H9 (cell line): Measurements from ENCODE around the gene SLC28A3. TPM values are rescaled to one million over a fixed set of nuclear protein-coding genes. Genes with fewer than 3 reads are reported as not detected.

Source experiments
- DNase-seq: peaks from one replicate; pipeline ENCODE4 v3.0.0-alpha.2; 2017
- H2AFZ ChIP-seq: one replicate; pipeline ENCODE4 v1.6.1; 2013; ENCODE audit warnings: mild to moderate bottlenecking, low read length, control low read depth, moderate library complexity
- H2AK5ac ChIP-seq: 2 replicates; pipeline ENCODE4 v1.6.1; 2013; ENCODE audit warnings: low read length, control low read depth, mixed read lengths; ENCODE audit not compliant: insufficient read length
- H2BK120ac ChIP-seq: one replicate; pipeline ENCODE4 v1.6.1; 2013; ENCODE audit warnings: low read depth, mild to moderate bottlenecking, low read length, control low read depth, inconsistent platforms; ENCODE audit not compliant: poor library complexity, severe bottlenecking
- H2BK12ac ChIP-seq: 2 replicates; pipeline ENCODE4 v1.6.1; 2013; ENCODE audit warnings: low read length, control low read depth, mixed read lengths, low read depth; ENCODE audit not compliant: insufficient read length
- H2BK15ac ChIP-seq: 2 replicates; pipeline ENCODE4 v1.6.1; 2013; ENCODE audit warnings: low read depth, low read length, control low read depth
- H2BK20ac ChIP-seq: one replicate; pipeline ENCODE4 v1.6.1; 2013; ENCODE audit warnings: low read depth, mild to moderate bottlenecking, low read length, control low read depth, inconsistent platforms; ENCODE audit not compliant: poor library complexity, severe bottlenecking
- H2BK5ac ChIP-seq: 2 replicates; pipeline ENCODE4 v1.6.1; 2013; ENCODE audit warnings: low read length, control low read depth, mixed read lengths; ENCODE audit not compliant: insufficient read length
- H3K14ac ChIP-seq: 2 replicates; pipeline ENCODE4 v1.6.1; 2013; ENCODE audit warnings: low read length, control low read depth; ENCODE audit not compliant: insufficient read depth
- H3K18ac ChIP-seq: 2 replicates; pipeline ENCODE4 v1.6.1; 2013; ENCODE audit warnings: low read depth, mild to moderate bottlenecking, mixed read lengths, low read length, control low read depth; ENCODE audit not compliant: insufficient read length
- H3K23ac ChIP-seq: 2 replicates; pipeline ENCODE4 v1.6.1; 2013; ENCODE audit warnings: low read length, control low read depth, mixed read lengths, low read depth; ENCODE audit not compliant: insufficient read length
- H3K23me2 ChIP-seq: 2 replicates; pipeline ENCODE4 v1.6.1; 2013; ENCODE audit warnings: low read depth, mild to moderate bottlenecking, mixed read lengths, low read length, control low read depth; ENCODE audit not compliant: insufficient read length, poor library complexity, severe bottlenecking
- H3K27ac ChIP-seq: 2 replicates; pipeline ENCODE4 v1.5.1; 2013; ENCODE audit warnings: low read length, control low read depth, mixed read lengths, low read depth; ENCODE audit not compliant: insufficient read length
- H3K27me3 ChIP-seq: 2 replicates; pipeline ENCODE4 v1.6.1; 2013; ENCODE audit warnings: low read length, control low read depth, inconsistent platforms; ENCODE audit not compliant: insufficient read depth
- H3K4ac ChIP-seq: 2 replicates; pipeline ENCODE4 v1.6.1; 2013; ENCODE audit warnings: low read depth, mild to moderate bottlenecking, control low read depth, inconsistent platforms, low read length, moderate library complexity
- H3K4me1 ChIP-seq: 2 replicates; pipeline ENCODE4 v1.6.1; 2013; ENCODE audit warnings: low read length, control low read depth, inconsistent platforms; ENCODE audit not compliant: insufficient read depth
- H3K4me2 ChIP-seq: 2 replicates; pipeline ENCODE4 v1.6.1; 2013; ENCODE audit warnings: low read length, control low read depth, mixed read lengths; ENCODE audit not compliant: insufficient read length, insufficient read depth
- H3K56ac ChIP-seq: 2 replicates; pipeline ENCODE4 v1.6.1; 2013; ENCODE audit warnings: low read depth, mild to moderate bottlenecking, mixed read lengths, low read length, control low read depth; ENCODE audit not compliant: insufficient read length
- H3K79me1 ChIP-seq: 2 replicates; pipeline ENCODE4 v1.6.1; 2013; ENCODE audit warnings: low read depth, mild to moderate bottlenecking, moderate library complexity, low read length, control low read depth, inconsistent platforms; ENCODE audit not compliant: insufficient read depth, poor library complexity, severe bottlenecking
- H3K79me2 ChIP-seq: 2 replicates; pipeline ENCODE4 v1.6.1; 2013; ENCODE audit warnings: low read length, control low read depth, inconsistent platforms; ENCODE audit not compliant: insufficient read depth
- H3K9ac ChIP-seq: 2 replicates; pipeline ENCODE4 v1.6.1; 2013; ENCODE audit warnings: low read length, control low read depth, mixed read lengths; ENCODE audit not compliant: insufficient read length; ENCODE audit errors: extremely low read depth
- H3K9me3 ChIP-seq: one replicate; pipeline ENCODE4 v1.6.1; 2013; ENCODE audit warnings: low read depth, low read length, inconsistent platforms; ENCODE audit not compliant: control insufficient read depth
- H3T11ph ChIP-seq: one replicate; pipeline ENCODE4 v1.6.1; 2013; ENCODE audit warnings: mild to moderate bottlenecking, low read length, control low read depth, inconsistent platforms
- H4K20me1 ChIP-seq: one replicate; pipeline ENCODE4 v1.6.1; 2013; ENCODE audit not compliant: control insufficient read depth, insufficient read length, insufficient read depth
- H4K5ac ChIP-seq: 2 replicates; pipeline ENCODE4 v1.6.1; 2013; ENCODE audit warnings: low read depth, mild to moderate bottlenecking, mixed read lengths, low read length, control low read depth; ENCODE audit not compliant: insufficient read length
- H4K8ac ChIP-seq: replicated peaks from 2 replicates; pipeline ENCODE4 v1.6.1; 2013; ENCODE audit warnings: low read length, control low read depth, mixed read lengths, low read depth; ENCODE audit not compliant: insufficient read length
- H4K91ac ChIP-seq: 2 replicates; pipeline ENCODE4 v1.6.1; 2013; ENCODE audit warnings: low read depth, mild to moderate bottlenecking, moderate library complexity, mixed read lengths, low read length, control low read depth; ENCODE audit not compliant: insufficient read length
- H3K27ac Mint-ChIP-seq, 3 experiments: 2 replicates in 2 of 3; 3 replicates in 1 of 3; pipeline ENCODE4 v1.8.0; 2020 to 2021; ENCODE audit warnings: mixed read lengths in 3 of 3, mild to moderate bottlenecking in 1 of 3, moderate library complexity in 1 of 3
- H3K27me3 Mint-ChIP-seq: 2 replicates; pipeline ENCODE4 v1.8.0; 2021; ENCODE audit warnings: low read depth, mild to moderate bottlenecking, moderate library complexity, mixed read lengths
- H3K36me3 Mint-ChIP-seq, 3 experiments: 2 replicates in 2 of 3; 3 replicates in 1 of 3; pipeline ENCODE4 v1.8.0; 2020 to 2021; ENCODE audit warnings: low read depth in 3 of 3, mixed read lengths in 3 of 3; ENCODE audit not compliant: insufficient read depth in 1 of 3
- H3K4me1 Mint-ChIP-seq, 2 experiments: 2 replicates each; pipeline ENCODE4 v1.8.0; 2020; ENCODE audit warnings: mixed read lengths in 2 of 2
- H3K4me3 Mint-ChIP-seq, 2 experiments: 2 replicates in 1 of 2; 3 replicates in 1 of 2; pipeline ENCODE4 v1.8.0; 2020 to 2021; ENCODE audit warnings: mild to moderate bottlenecking in 2 of 2, mixed read lengths in 2 of 2, moderate library complexity in 1 of 2
- H3K9me3 Mint-ChIP-seq, 2 experiments: 2 replicates in 1 of 2; 3 replicates in 1 of 2; pipeline ENCODE4 v1.8.0; 2020; ENCODE audit warnings: mild to moderate bottlenecking in 2 of 2, mixed read lengths in 2 of 2, moderate library complexity in 1 of 2
- WGBS: extraction: QIAGEN DNeasy Blood & Tissue Kit; methylation state at CpG from one replicate; pipeline ENCODE4 v1.1.7; 2013; ENCODE audit warnings: missing lambda C conversion rate, low lambda C conversion rate, mixed read lengths; ENCODE audit not compliant: insufficient read length; ENCODE audit errors: extremely low coverage; 5-methylcytosine and 5-hydroxymethylcytosine counted together
- total RNA-seq: library from RNA; stranded (reverse); gene quantifications from 2 replicates; pipeline ENCODE4 v1.2.1, GENCODE V29; 2021
- TF ChIP-seq, protein P1 (sequence below): fragments of 200-600 bp; sonication (generic); conservative IDR thresholded peaks from 3 replicates; pipeline ENCODE4 v1.8.0; 2021; ENCODE audit warnings: antibody characterized with exemption, mild to moderate bottlenecking

SLC28A3 gene
- total RNA-seq, 1 experiment from 2014 or later, result not detected

DNA sequence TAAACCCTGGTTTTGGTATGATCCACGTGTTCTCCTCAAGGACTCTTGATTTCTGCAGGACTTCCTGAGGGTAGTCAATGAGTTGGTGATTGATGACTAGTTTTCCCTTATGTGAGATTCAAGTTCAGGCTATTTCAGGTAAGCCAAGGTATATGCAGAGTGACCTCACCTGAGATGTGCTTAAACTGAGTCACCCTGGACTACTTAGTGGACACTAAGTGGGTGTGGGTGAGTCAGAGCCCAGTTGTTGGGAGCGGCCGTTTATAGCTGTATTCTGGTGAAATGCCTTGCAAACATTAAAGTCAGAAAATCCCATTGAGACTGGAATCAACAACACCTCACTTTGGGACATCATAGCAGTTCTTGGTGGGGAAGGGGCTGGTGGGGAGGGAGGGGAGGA lies 62.9 kb downstream of the SLC28A3 start:
- Histone ChIP-seq H3K4me2 (no peak overlapping the region), H2AK5ac (no peak overlapping the region), H4K20me1 (no peaks in the 10 kb centered on the region), H3K4me1 (peaks cover 3% of the 10 kb centered on the region; the same call in 1 of the 2 replicates), H3T11ph (no peak overlapping the region), H3K79me1 (no peaks in the 10 kb centered on the region), H3K27ac (no peak overlapping the region), H3K23ac (no peak overlapping the region), H4K5ac (no peak overlapping the region), H3K14ac (no peak overlapping the region), H3K79me2 (no peaks in the 10 kb centered on the region), H2BK5ac (no peak overlapping the region), H3K9me3 (no peaks in the 10 kb centered on the region), H3K27me3 (no peaks in the 10 kb centered on the region), H3K9ac (no peak overlapping the region), H2BK20ac (no peak overlapping the region), H3K56ac (no peak overlapping the region), H3K4ac (no peak overlapping the region), H4K91ac (no peak overlapping the region), H2BK15ac (no peak overlapping the region), H2BK12ac (no peak overlapping the region), H2AFZ (no peak overlapping the region), H3K18ac (no peak overlapping the region), H4K8ac (no peak overlapping the region), H2BK120ac (no peak overlapping the region), H3K23me2 (no peaks in the 10 kb centered on the region)
- H3K27me3 Mint-ChIP-seq, result peaks cover 42% of the 10 kb centered on the region
- no peaks in the 10 kb centered on the region for H3K36me3 Mint-ChIP-seq
- H3K4me3 Mint-ChIP-seq, result no peak overlapping the region
- peaks cover 11% of the 10 kb centered on the region in 2 experiments for H3K4me1 Mint-ChIP-seq
- DNase-seq, result no peak
- H3K27ac Mint-ChIP-seq, result peak overlapping the region in 1 of 3 experiments; percentile 62; a peak in 1 of 7 replicates
- TF ChIP-seq, protein P1, sequence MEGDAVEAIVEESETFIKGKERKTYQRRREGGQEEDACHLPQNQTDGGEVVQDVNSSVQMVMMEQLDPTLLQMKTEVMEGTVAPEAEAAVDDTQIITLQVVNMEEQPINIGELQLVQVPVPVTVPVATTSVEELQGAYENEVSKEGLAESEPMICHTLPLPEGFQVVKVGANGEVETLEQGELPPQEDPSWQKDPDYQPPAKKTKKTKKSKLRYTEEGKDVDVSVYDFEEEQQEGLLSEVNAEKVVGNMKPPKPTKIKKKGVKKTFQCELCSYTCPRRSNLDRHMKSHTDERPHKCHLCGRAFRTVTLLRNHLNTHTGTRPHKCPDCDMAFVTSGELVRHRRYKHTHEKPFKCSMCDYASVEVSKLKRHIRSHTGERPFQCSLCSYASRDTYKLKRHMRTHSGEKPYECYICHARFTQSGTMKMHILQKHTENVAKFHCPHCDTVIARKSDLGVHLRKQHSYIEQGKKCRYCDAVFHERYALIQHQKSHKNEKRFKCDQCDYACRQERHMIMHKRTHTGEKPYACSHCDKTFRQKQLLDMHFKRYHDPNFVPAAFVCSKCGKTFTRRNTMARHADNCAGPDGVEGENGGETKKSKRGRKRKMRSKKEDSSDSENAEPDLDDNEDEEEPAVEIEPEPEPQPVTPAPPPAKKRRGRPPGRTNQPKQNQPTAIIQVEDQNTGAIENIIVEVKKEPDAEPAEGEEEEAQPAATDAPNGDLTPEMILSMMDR, result no peak
- WGBS, result no CpG with 5 or more reads among the region's 3 CpGs
- H3K9me3 Mint-ChIP-seq, result no peaks in the 10 kb centered on the region; a peak in 1 of 5 replicates
